Measurements from ENCODE around the gene SLC16A9.
"Not testable (repeated sequence)": the region's sequence is repeated elsewhere in the genome, so short reads cannot be mapped to it uniquely, and the experiment has no call there.

DNA sequence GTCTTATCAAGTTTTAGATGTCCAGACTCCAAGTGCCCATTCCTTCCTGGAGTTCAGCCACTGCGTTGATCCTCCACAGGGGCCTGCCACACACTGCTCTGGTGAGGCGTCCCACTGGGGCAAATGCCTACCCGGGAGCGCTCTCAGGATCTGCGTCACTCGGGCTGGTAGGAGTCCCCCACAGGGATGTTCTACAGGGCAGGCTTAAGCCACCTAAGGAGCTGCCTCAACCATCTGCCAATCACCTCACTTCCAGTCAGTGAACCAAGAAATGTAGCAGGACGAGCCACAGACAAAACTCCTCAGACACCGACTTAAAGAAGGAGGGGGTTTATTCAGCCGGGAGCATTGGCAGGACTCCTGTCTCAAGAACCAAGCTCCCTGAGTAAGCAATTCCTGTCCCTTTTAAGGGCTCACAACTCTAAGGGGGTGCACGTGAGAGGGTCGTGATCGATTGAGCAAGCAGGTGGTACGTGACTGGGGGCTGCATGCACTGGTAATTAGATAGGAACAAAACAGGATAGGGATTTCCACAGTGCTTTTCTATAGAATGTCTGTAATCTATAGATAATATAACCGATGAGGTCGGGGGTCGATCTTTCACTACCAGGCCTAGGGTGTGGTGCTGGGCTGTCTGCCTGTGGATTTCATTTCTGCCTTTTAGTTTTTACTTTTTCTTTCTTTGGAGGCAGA, 23.8 kb upstream of the SLC16A9 start:
- TF ChIP-seq ZNF274 (IDR thresholded peaks at IDR 0.05; ENCODE audit: low read depth, low read length); YY1 (IDR thresholded peaks at IDR 0.05; ENCODE audit: insufficient read depth, insufficient read length); SUZ12 (IDR thresholded peaks at IDR 0.05; ENCODE audit: extremely low read depth, insufficient read depth, insufficient read length): not testable (repeated sequence)

All from NT2/D1 (cell line).